ENCODE measurements around the gene DOK6.

Gene DOK6

GRCh38 chr18:69444221-69444620, 43.5 kb downstream of the DOK6 start:
- DNase-seq, result no peak

GRCh38 chr18:69447886-69448285, 47.2 kb downstream of the DOK6 start:
- no peak for DNase-seq

GRCh38 chr18:69455125-69455524, 54.4 kb downstream of the DOK6 start:
- DNase-seq, result no peak

GRCh38 chr18:69469444-69469919, 68.8 kb downstream of the DOK6 start:
- peak; percentile 3 for DNase-seq

GRCh38 chr18:69480460-69480859, 79.8 kb downstream of the DOK6 start:
- no peak for DNase-seq

GRCh38 chr18:69483574-69483973, 82.9 kb downstream of the DOK6 start:
- DNase-seq, result no peak

GRCh38 chr18:69484699-69485396, 84.2 kb downstream of the DOK6 start:
- no peak for DNase-seq

GRCh38 chr18:69487488-69488394, 87.1 kb downstream of the DOK6 start:
- no peak for DNase-seq

- no peak for DNase-seq
Observed at GRCh38 chr18:69490072-69490471, 89.4 kb downstream of the DOK6 start.

- DNase-seq, result no peak
Observed at GRCh38 chr18:69490813-69491212, 90.1 kb downstream of the DOK6 start.

GRCh38 chr18:69491576-69491975, 90.9 kb downstream of the DOK6 start:
- DNase-seq, result no peak

GRCh38 chr18:69492861-69493260, 92.2 kb downstream of the DOK6 start:
- DNase-seq, result no peak

GRCh38 chr18:69494841-69495240, 94.2 kb downstream of the DOK6 start:
- no peak for DNase-seq

GRCh38 chr18:69495338-69495737, 94.7 kb downstream of the DOK6 start:
- no peak for DNase-seq

- no peak for DNase-seq
Observed at GRCh38 chr18:69495841-69496533, 95.3 kb downstream of the DOK6 start.

- no peak for DNase-seq
Observed at GRCh38 chr18:69518989-69519388, 118.3 kb downstream of the DOK6 start.

- no peak for DNase-seq
Observed at GRCh38 chr18:69523582-69523981, 122.9 kb downstream of the DOK6 start.

- no peak for DNase-seq
Observed at GRCh38 chr18:69528435-69528834, 127.7 kb downstream of the DOK6 start.

- DNase-seq, result no peak
Observed at GRCh38 chr18:69529151-69529550, 128.5 kb downstream of the DOK6 start.

- no peak for DNase-seq
Observed at GRCh38 chr18:69531973-69532372, 131.3 kb downstream of the DOK6 start.

GRCh38 chr18:69537183-69537582, 136.5 kb downstream of the DOK6 start:
- no peak for DNase-seq

- no peak for DNase-seq
Observed at GRCh38 chr18:69538849-69539248, 138.2 kb downstream of the DOK6 start.

GRCh38 chr18:69539404-69539803, 138.7 kb downstream of the DOK6 start:
- no peak for DNase-seq

Measured in T-helper 9 cell (primary cell).